ENCODE data around the gene ZNF66.
"Not testable (repeated sequence)": the region's sequence is repeated elsewhere in the genome, so short reads cannot be mapped to it uniquely, and the experiment has no call there.

Gene ZNF66

GRCh38 chr19:20776083-20777076 is at the start of gene ZNF66:
Gene ZNF66, plus strand, starts transcription at chr19:20776304. Its CDS starts 144 bp downstream, at chr19:20776448.
- Histone ChIP-seq H3K9me3 (ENCODE audit: insufficient read depth, low read length, severe bottlenecking) (peaks cover 4% of the 10 kb centered on the region), H2AFZ (ENCODE audit: low read depth, low read length) (peak within 1 kb of the TSS; percentile 80), H3K4me2 (ENCODE audit: insufficient read depth, low read length) (peak within 1 kb of the TSS; percentile 62), H3K27ac (ENCODE audit: low read length) (peak within 1 kb of the TSS; percentile 91), H4K20me1 (ENCODE audit: insufficient read depth, low read length) (no peaks in the 10 kb centered on the region), H3K27me3 (ENCODE audit: insufficient read depth, low read length, poor library complexity) (no peaks in the 10 kb centered on the region), H3K79me2 (ENCODE audit: insufficient read depth, low read length) (peaks cover 51% of the 10 kb centered on the region), H3K9ac (ENCODE audit: low read depth, low read length) (peak within 1 kb of the TSS; percentile 85), H3K4me1 (ENCODE audit: insufficient read depth, low read length) (peaks cover 11% of the 10 kb centered on the region; the same call in 1 of the 2 replicates), H3K36me3 (ENCODE audit: insufficient read depth, low read length) (peaks cover 32% of the 10 kb centered on the region), H3K4me3 (ENCODE audit: low read depth in 1 of 2, low read length in 2 of 2) (peak within 1 kb of the TSS; percentile 69 to 85; a peak in 3 of 4 replicates)
- TF ChIP-seq EZH2 (IDR thresholded peaks at IDR 0.05; ENCODE audit: borderline replicate concordance, low read depth, low read length, severe bottlenecking) = no peak
- no peak for TF ChIP-seq CTCF (IDR thresholded peaks at IDR 0.05; ENCODE audit: borderline replicate concordance, extremely low read depth, low read length, poor library complexity, severe bottlenecking)
- ATAC-seq (ENCODE audit: insufficient read depth, low read depth) (peak; percentile 96), DNase-seq (peak; percentile 98)

- H3K4me3 ChIP-seq (ENCODE audit: low read depth in 1 of 2, low read length in 2 of 2); H3K4me1 ChIP-seq (ENCODE audit: insufficient read depth, low read length); H3K36me3 ChIP-seq (ENCODE audit: insufficient read depth, low read length); H3K27me3 ChIP-seq (ENCODE audit: insufficient read depth, low read length, poor library complexity); H2AFZ ChIP-seq (ENCODE audit: low read depth, low read length); H3K27ac ChIP-seq (ENCODE audit: low read length); H4K20me1 ChIP-seq (ENCODE audit: insufficient read depth, low read length); H3K79me2 ChIP-seq (ENCODE audit: insufficient read depth, low read length); H3K4me2 ChIP-seq (ENCODE audit: insufficient read depth, low read length); H3K9me3 ChIP-seq (ENCODE audit: insufficient read depth, low read length, severe bottlenecking); ATAC-seq (ENCODE audit: insufficient read depth, low read depth); H3K9ac ChIP-seq (ENCODE audit: low read depth, low read length); DNase-seq: not testable (repeated sequence)
Measured at GRCh38 chr19:20750169-20750568, 25.9 kb upstream of the ZNF66 start.

GRCh38 chr19:20752291-20752690 is 23.8 kb upstream of the ZNF66 start:
- not testable (repeated sequence) for H3K27me3 ChIP-seq (ENCODE audit: insufficient read depth, low read length, poor library complexity); H3K9ac ChIP-seq (ENCODE audit: low read depth, low read length); DNase-seq; H3K4me3 ChIP-seq (ENCODE audit: low read depth in 1 of 2, low read length in 2 of 2); H3K9me3 ChIP-seq (ENCODE audit: insufficient read depth, low read length, severe bottlenecking); H3K4me2 ChIP-seq (ENCODE audit: insufficient read depth, low read length); ATAC-seq (ENCODE audit: insufficient read depth, low read depth); H3K36me3 ChIP-seq (ENCODE audit: insufficient read depth, low read length); H4K20me1 ChIP-seq (ENCODE audit: insufficient read depth, low read length); H3K27ac ChIP-seq (ENCODE audit: low read length); H2AFZ ChIP-seq (ENCODE audit: low read depth, low read length); H3K4me1 ChIP-seq (ENCODE audit: insufficient read depth, low read length); H3K79me2 ChIP-seq (ENCODE audit: insufficient read depth, low read length)

- H3K27ac ChIP-seq (ENCODE audit: low read length); H3K36me3 ChIP-seq (ENCODE audit: insufficient read depth, low read length); H2AFZ ChIP-seq (ENCODE audit: low read depth, low read length); ATAC-seq (ENCODE audit: insufficient read depth, low read depth); H3K4me3 ChIP-seq (ENCODE audit: low read depth in 1 of 2, low read length in 2 of 2); H3K27me3 ChIP-seq (ENCODE audit: insufficient read depth, low read length, poor library complexity); H3K4me2 ChIP-seq (ENCODE audit: insufficient read depth, low read length); H3K79me2 ChIP-seq (ENCODE audit: insufficient read depth, low read length); H4K20me1 ChIP-seq (ENCODE audit: insufficient read depth, low read length); H3K9me3 ChIP-seq (ENCODE audit: insufficient read depth, low read length, severe bottlenecking); DNase-seq; H3K4me1 ChIP-seq (ENCODE audit: insufficient read depth, low read length); H3K9ac ChIP-seq (ENCODE audit: low read depth, low read length): not testable (repeated sequence)
Measured at GRCh38 chr19:20769225-20769736, 6.8 kb upstream of the ZNF66 start.

- Histone ChIP-seq H2AFZ (ENCODE audit: low read depth, low read length) (no peak overlapping the region), H3K27me3 (ENCODE audit: insufficient read depth, low read length, poor library complexity) (no peaks in the 10 kb centered on the region), H3K27ac (ENCODE audit: low read length) (no peak overlapping the region), H3K4me2 (ENCODE audit: insufficient read depth, low read length) (no peak overlapping the region), H3K4me1 (ENCODE audit: insufficient read depth, low read length) (no peaks in the 10 kb centered on the region), H3K79me2 (ENCODE audit: insufficient read depth, low read length) (peaks cover 64% of the 10 kb centered on the region), H3K4me3 (ENCODE audit: low read depth in 1 of 2, low read length in 2 of 2) (no peak overlapping the region), H4K20me1 (ENCODE audit: insufficient read depth, low read length) (no peaks in the 10 kb centered on the region), H3K9ac (ENCODE audit: low read depth, low read length) (no peak overlapping the region), H3K9me3 (ENCODE audit: insufficient read depth, low read length, severe bottlenecking) (peaks cover 32% of the 10 kb centered on the region), H3K36me3 (ENCODE audit: insufficient read depth, low read length) (peaks cover 77% of the 10 kb centered on the region)
- ATAC-seq (ENCODE audit: insufficient read depth, low read depth) (no peak), DNase-seq (no peak)
- TF ChIP-seq EZH2 (IDR thresholded peaks at IDR 0.05; ENCODE audit: borderline replicate concordance, low read depth, low read length, severe bottlenecking) (no peak), CTCF (IDR thresholded peaks at IDR 0.05; ENCODE audit: borderline replicate concordance, extremely low read depth, low read length, poor library complexity, severe bottlenecking) (no peak)
Measured at GRCh38 chr19:20787786-20788185, 11.7 kb downstream of the ZNF66 start.

Data from DND-41 (cell line).